ENCODE results near the gene ZBTB21. TPM values are rescaled to one million over a fixed set of nuclear protein-coding genes. Genes with fewer than 3 reads are reported as not detected.

ZBTB21 gene
- polyA plus RNA-seq, 2 of the 4 experiments (the other 2 are of a cell fraction) = 5.4 to 13.1 TPM

DNA sequence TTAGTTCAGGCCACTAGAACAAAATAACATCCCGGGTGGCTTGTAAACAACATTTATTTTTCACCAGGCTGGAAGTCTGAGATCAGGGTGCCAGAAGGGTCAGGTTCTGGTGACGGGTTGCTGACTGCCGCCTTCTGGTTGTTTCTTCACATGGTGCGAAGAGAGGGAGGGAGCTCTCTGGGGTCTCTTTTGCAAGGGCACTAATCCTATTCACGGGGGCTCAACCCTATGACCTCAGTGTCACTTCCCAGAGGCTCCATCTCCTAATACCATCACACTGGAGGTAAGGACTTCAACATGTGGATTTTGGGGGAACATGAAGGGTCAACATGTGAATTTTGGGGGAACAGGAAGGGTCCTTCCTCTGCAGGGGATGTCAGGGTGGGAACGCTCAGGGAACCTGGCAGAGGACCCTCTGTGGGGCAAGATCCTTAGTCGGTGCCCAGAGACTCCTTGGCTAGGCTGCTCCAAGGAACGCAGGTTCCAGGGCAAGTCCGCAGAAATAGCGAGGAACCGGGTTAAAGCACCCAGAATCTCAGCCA lies 47.7 kb downstream of the ZBTB21 start (continued):
- TF ChIP-seq FOSL2 (IDR thresholded peaks at IDR 0.05) (no peak), FOSL2 (CRISPR knock-in tag; IDR thresholded peaks at IDR 0.05) (no peak), EHF (CRISPR knock-in tag; IDR thresholded peaks at IDR 0.05) (no peak), SREBF2 (IDR thresholded peaks at IDR 0.05) (no peak), HDAC2 (IDR thresholded peaks at IDR 0.05) (no peak), TP53 (CRISPR knock-in tag; IDR thresholded peaks at IDR 0.05) (no peak)

DNA sequence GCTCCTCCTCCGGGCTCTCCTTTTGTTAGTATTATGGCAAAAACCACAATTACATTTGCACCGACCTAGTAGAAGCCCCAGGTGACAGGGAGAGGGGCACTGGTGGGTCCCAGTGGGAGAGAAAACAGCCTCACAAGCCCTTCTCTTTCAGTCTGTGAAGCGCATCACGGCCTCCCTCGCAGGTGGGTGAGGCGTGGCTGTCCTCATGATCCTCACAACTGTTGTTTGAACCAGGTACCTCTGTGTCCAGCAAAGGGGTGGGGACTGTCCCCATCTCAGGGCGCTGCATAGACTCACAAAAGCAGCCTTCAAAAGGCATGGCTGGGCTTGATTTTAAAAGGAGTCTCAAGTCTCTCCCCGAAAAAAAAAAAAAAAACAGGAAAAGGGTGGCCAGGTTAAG lies 48.4 kb downstream of the ZBTB21 start:
- H3K4me1 ChIP-seq = peaks cover 41% of the 10 kb centered on the region
- FAIRE-seq (no peak), ATAC-seq (no peak), DNase-seq (ENCODE audit: low read depth in 1 of 2, low spot score in 1 of 2) (no peak)
- ChIA-PET POLR2A (no interaction called here), CTCF (no interaction called here)
- H3K27ac ChIP-seq = no peak overlapping the region
- H3K4me3 ChIP-seq = no peak overlapping the region
- no peaks in the 10 kb centered on the region for H3K9me3 ChIP-seq
- 69% methylated on average over 8 of the region's 8 CpGs for WGBS (ENCODE audit: missing lambda C conversion rate)
- no peak overlapping the region for H3K4me2 ChIP-seq
- no peak for TF ChIP-seq MYC (IDR thresholded peaks at IDR 0.05; ENCODE audit: borderline replicate concordance, low read length)
- no peak for TF ChIP-seq HOXB13 (CRISPR knock-in tag; IDR thresholded peaks at IDR 0.05; ENCODE audit: low read depth)
- TF ChIP-seq, protein P1, sequence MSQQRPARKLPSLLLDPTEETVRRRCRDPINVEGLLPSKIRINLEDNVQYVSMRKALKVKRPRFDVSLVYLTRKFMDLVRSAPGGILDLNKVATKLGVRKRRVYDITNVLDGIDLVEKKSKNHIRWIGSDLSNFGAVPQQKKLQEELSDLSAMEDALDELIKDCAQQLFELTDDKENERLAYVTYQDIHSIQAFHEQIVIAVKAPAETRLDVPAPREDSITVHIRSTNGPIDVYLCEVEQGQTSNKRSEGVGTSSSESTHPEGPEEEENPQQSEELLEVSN (IDR thresholded peaks at IDR 0.05; ENCODE audit: borderline replicate concordance, low read depth) = no peak
- no peak for TF ChIP-seq GATA3 (IDR thresholded peaks at IDR 0.05; ENCODE audit: borderline replicate concordance)
- TF ChIP-seq BCL3 (IDR thresholded peaks at IDR 0.05) = no peak
- TF ChIP-seq RNF2 (IDR thresholded peaks at IDR 0.05; ENCODE audit: borderline replicate concordance, low read depth) = no peak
- TF ChIP-seq RCOR1 (IDR thresholded peaks at IDR 0.05; ENCODE audit: low read depth, low read length) = no peak
- TF ChIP-seq KDM5A (IDR thresholded peaks at IDR 0.05) = no peak
- no peak for TF ChIP-seq MAZ (IDR thresholded peaks at IDR 0.05; ENCODE audit: borderline replicate concordance, low read depth, low read length)
- no peak for TF ChIP-seq JUNB (IDR thresholded peaks at IDR 0.05)
- TF ChIP-seq REST (IDR thresholded peaks at IDR 0.05) = no peak
- no peak for TF ChIP-seq NPAS2 (CRISPR knock-in tag; IDR thresholded peaks at IDR 0.05; ENCODE audit: borderline replicate concordance)
- TF ChIP-seq ATOH8 (CRISPR knock-in tag; IDR thresholded peaks at IDR 0.05; ENCODE audit: low read depth) = no peak

DNA sequence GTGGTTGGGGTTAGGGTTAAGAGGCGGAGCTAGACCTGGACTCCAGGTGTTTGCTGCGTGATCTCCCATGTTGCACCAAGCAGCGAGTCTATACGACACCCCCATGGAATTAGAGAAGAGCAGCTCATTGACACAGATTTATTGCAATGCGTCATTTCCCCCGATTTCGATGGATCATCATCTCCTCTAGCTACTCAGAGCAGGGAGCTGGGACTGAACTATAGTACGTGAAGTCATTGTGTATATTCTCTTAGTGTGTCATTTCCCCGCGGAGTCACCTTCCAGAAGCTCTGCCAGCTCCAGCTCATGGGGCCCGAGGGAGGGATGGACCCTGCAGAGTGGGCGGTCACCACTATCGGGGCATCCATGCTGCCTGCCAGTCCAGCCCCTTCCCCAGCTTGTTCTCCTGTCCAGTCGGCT lies 48.9 kb downstream of the ZBTB21 start:
- ATAC-seq (no peak), FAIRE-seq (no peak), DNase-seq (ENCODE audit: low read depth in 1 of 2, low spot score in 1 of 2) (no peak)
- Histone ChIP-seq H3K4me1 (peaks cover 43% of the 10 kb centered on the region), H3K9me3 (no peaks in the 10 kb centered on the region), H3K27ac (no peak overlapping the region), H3K4me2 (no peak overlapping the region), H3K4me3 (no peak overlapping the region)
- WGBS (ENCODE audit: missing lambda C conversion rate) = 85% methylated on average over 12 of the region's 14 CpGs
- CTCF ChIA-PET = no interaction called here
- POLR2A ChIA-PET = no interaction called here
- TF ChIP-seq MAZ (IDR thresholded peaks at IDR 0.05; ENCODE audit: borderline replicate concordance, low read depth, low read length) (no peak), ZSCAN20 (CRISPR knock-in tag; IDR thresholded peaks at IDR 0.05) (no peak), POLR2AphosphoS2 (conservative IDR thresholded peaks at IDR 0.05; ENCODE audit: low read length) (no peak), TP53 (CRISPR knock-in tag; IDR thresholded peaks at IDR 0.05) (no peak), JUN (IDR thresholded peaks at IDR 0.05) (no peak), BCL3 (IDR thresholded peaks at IDR 0.05) (no peak), SMC3 (IDR thresholded peaks at IDR 0.05) (no peak), ZNF302 (CRISPR knock-in tag; IDR thresholded peaks at IDR 0.05) (no peak), JUNB (IDR thresholded peaks at IDR 0.05) (no peak), HDAC2 (IDR thresholded peaks at IDR 0.05) (no peak), ESRRA (IDR thresholded peaks at IDR 0.05; ENCODE audit: borderline replicate concordance, low read length) (no peak), RAD21 (conservative IDR thresholded peaks at IDR 0.05 in 1 of 2, IDR thresholded peaks at IDR 0.05 in 1 of 2) (no peak), EHMT2 (IDR thresholded peaks at IDR 0.05; ENCODE audit: low read depth) (no peak), RFX5 (IDR thresholded peaks at IDR 0.05) (no peak)
- TF ChIP-seq, protein P1 (IDR thresholded peaks at IDR 0.05; ENCODE audit: borderline replicate concordance, low read depth) = no peak

All from A549 (cell line).